Mesenchymal stem cell (in vitro differentiated cells and primary cell): ENCODE measurements around the gene ACY1.

ENCODE experiments used
- DNase-seq: peaks from one replicate; pipeline ENCODE4 v3.0.0-alpha.2; 2013
- H2AFZ ChIP-seq: one replicate; pipeline ENCODE4 v1.6.1; 2013; ENCODE audit warnings: low read depth, mild to moderate bottlenecking, control low read depth, inconsistent platforms, low read length, moderate library complexity
- H2AK5ac ChIP-seq: 2 replicates; pipeline ENCODE4 v1.6.1; 2013; ENCODE audit warnings: low read length, moderate library complexity, mild to moderate bottlenecking, inconsistent platforms; ENCODE audit not compliant: severe bottlenecking
- H2BK120ac ChIP-seq: one replicate; pipeline ENCODE4 v1.6.1; 2013; ENCODE audit warnings: low read depth, mild to moderate bottlenecking, inconsistent platforms, low read length, moderate library complexity
- H2BK12ac ChIP-seq, 2 experiments: one replicate each; pipeline ENCODE4 v1.6.1; 2013; ENCODE audit warnings: inconsistent platforms in 2 of 2, low read length in 2 of 2, mild to moderate bottlenecking in 2 of 2, moderate library complexity in 2 of 2, control low read depth in 1 of 2
- H2BK15ac ChIP-seq: one replicate; pipeline ENCODE4 v1.6.1; 2013; ENCODE audit warnings: mild to moderate bottlenecking, low read depth, inconsistent platforms; ENCODE audit not compliant: poor library complexity, severe bottlenecking
- H2BK5ac ChIP-seq: 2 replicates; pipeline ENCODE4 v1.6.1; 2013; ENCODE audit warnings: low read depth, mild to moderate bottlenecking, low read length, control low read depth, inconsistent platforms; ENCODE audit not compliant: poor library complexity, severe bottlenecking
- H3K14ac ChIP-seq, 2 experiments: one replicate each; pipeline ENCODE4 v1.6.1; 2013; ENCODE audit warnings: inconsistent platforms in 2 of 2, low read length in 2 of 2, control low read depth in 1 of 2, mild to moderate bottlenecking in 1 of 2, moderate library complexity in 1 of 2
- H3K18ac ChIP-seq, 2 experiments: one replicate each; pipeline ENCODE4 v1.6.1; 2013; ENCODE audit warnings: inconsistent platforms in 2 of 2, low read length in 2 of 2, control low read depth in 1 of 2, low read depth in 1 of 2, mild to moderate bottlenecking in 1 of 2
- H3K23ac ChIP-seq, 2 experiments: one replicate each; pipeline ENCODE4 v1.6.1; 2013; ENCODE audit warnings: inconsistent platforms in 2 of 2, low read length in 2 of 2, mild to moderate bottlenecking in 2 of 2, moderate library complexity in 2 of 2, control low read depth in 1 of 2
- H3K27ac ChIP-seq: 2 replicates; pipeline ENCODE4 v1.5.1; 2013; ENCODE audit warnings: mild to moderate bottlenecking, moderate library complexity, low read length, control low read depth, inconsistent platforms; ENCODE audit not compliant: poor library complexity, severe bottlenecking
- H3K27me3 ChIP-seq, 2 experiments: 2 replicates each; pipeline versions ENCODE4 v1.6.1 to v1.7.0; 2013; ENCODE audit warnings: low read length in 2 of 2, mild to moderate bottlenecking in 2 of 2, moderate library complexity in 2 of 2, control low read depth in 1 of 2, inconsistent platforms in 1 of 2; ENCODE audit not compliant: control insufficient read depth in 1 of 2, insufficient read depth in 1 of 2
- H3K36me3 ChIP-seq, 2 experiments: 2 replicates each; pipeline versions ENCODE4 v1.6.1 to v1.7.0; 2013; ENCODE audit warnings: low read length in 2 of 2, control low read depth in 1 of 2, inconsistent platforms in 1 of 2, low read depth in 1 of 2, mild to moderate bottlenecking in 1 of 2; ENCODE audit not compliant: insufficient read depth in 2 of 2, control insufficient read depth in 1 of 2
- H3K4ac ChIP-seq, 2 experiments: one replicate each; pipeline ENCODE4 v1.6.1; 2013; ENCODE audit warnings: inconsistent platforms in 2 of 2, low read length in 2 of 2, mild to moderate bottlenecking in 2 of 2, moderate library complexity in 2 of 2, control low read depth in 1 of 2, low read depth in 1 of 2
- H3K4me1 ChIP-seq: 2 replicates; pipeline ENCODE4 v1.6.1; 2013; ENCODE audit warnings: low read depth, low read length, control low read depth; ENCODE audit not compliant: control insufficient read depth, insufficient read depth
- H3K4me2 ChIP-seq: 2 replicates; pipeline ENCODE4 v1.6.1; 2013; ENCODE audit warnings: low read length, mild to moderate bottlenecking, inconsistent platforms; ENCODE audit not compliant: poor library complexity, severe bottlenecking
- H3K4me3 ChIP-seq, 2 experiments: 2 replicates each; pipeline versions ENCODE4 v1.5.1 to v1.7.0; 2013; ENCODE audit warnings: low read length in 2 of 2, mild to moderate bottlenecking in 2 of 2, control low read depth in 1 of 2, low read depth in 1 of 2; ENCODE audit not compliant: insufficient read depth in 1 of 2
- H3K79me1 ChIP-seq: replicated peaks from 2 replicates; pipeline ENCODE4 v1.6.1; 2013; ENCODE audit warnings: mild to moderate bottlenecking, control low read depth, low read length, inconsistent platforms; ENCODE audit not compliant: poor library complexity, severe bottlenecking
- H3K9ac ChIP-seq: 2 replicates; pipeline ENCODE4 v1.7.0; 2013; ENCODE audit warnings: mild to moderate bottlenecking, low read length, moderate library complexity
- H3K9me3 ChIP-seq: 2 replicates; pipeline ENCODE4 v1.7.0; 2013; ENCODE audit warnings: mild to moderate bottlenecking, low read length; ENCODE audit not compliant: control insufficient read depth
- H4K8ac ChIP-seq: one replicate; pipeline ENCODE4 v1.6.1; 2013; ENCODE audit warnings: inconsistent platforms, mild to moderate bottlenecking, low read length, moderate library complexity
- H4K91ac ChIP-seq: one replicate; pipeline ENCODE4 v1.6.1; 2013; ENCODE audit warnings: mild to moderate bottlenecking, low read length, inconsistent platforms
- WGBS: methylation state at CpG from one replicate; pipeline ENCODE4 v1.1.7; 2013; ENCODE audit warnings: mixed read lengths; 5-methylcytosine and 5-hydroxymethylcytosine counted together

Gene ACY1

GRCh38 chr3:51998774-51999173, 15.4 kb downstream of the ACY1 start:
- Histone ChIP-seq H2BK120ac (no peak overlapping the region), H3K79me1 (peaks cover 2% of the 10 kb centered on the region), H3K4me2 (no peak overlapping the region), H3K4me1 (peaks cover 14% of the 10 kb centered on the region), H3K14ac (no peak overlapping the region), H2BK12ac (no peak overlapping the region), H4K91ac (no peak overlapping the region), H2AK5ac (peak overlapping the region; percentile 55), H3K4ac (no peak overlapping the region), H4K8ac (no peak overlapping the region), H3K36me3 (peaks cover 10 to 16% of the 10 kb centered on the region in 2 experiments), H3K18ac (no peak overlapping the region), H3K27ac (no peak overlapping the region), H3K9ac (no peak overlapping the region), H2AFZ (no peak overlapping the region), H3K4me3 (no peak overlapping the region), H3K23ac (peak overlapping the region in 1 of 2 experiments; percentile 53), H3K9me3 (no peaks in the 10 kb centered on the region), H2BK5ac (no peak overlapping the region), H2BK15ac (no peak overlapping the region), H3K27me3 (peaks cover 0 to 19% of the 10 kb centered on the region in 2 experiments)
- no peak for DNase-seq
- WGBS, result 96% methylated on average over 7 of the region's 7 CpGs

- no peak overlapping the region for H3K4ac ChIP-seq
- no peak overlapping the region for H2AFZ ChIP-seq
- H4K91ac ChIP-seq, result no peak overlapping the region
- H3K4me3 ChIP-seq, result no peak overlapping the region
- H3K9ac ChIP-seq, result peak overlapping the region; percentile 12
- no peaks in the 10 kb centered on the region for H3K9me3 ChIP-seq
- H3K18ac ChIP-seq, result no peak overlapping the region
- H2BK12ac ChIP-seq, result no peak overlapping the region
- no peak for DNase-seq
- H3K14ac ChIP-seq, result no peak overlapping the region
- peaks cover 5% of the 10 kb centered on the region for H3K4me1 ChIP-seq
- H2AK5ac ChIP-seq, result no peak overlapping the region
- WGBS, result 82% methylated on average over 2 of the region's 2 CpGs
- H3K4me2 ChIP-seq, result no peak overlapping the region
- no peak overlapping the region for H2BK15ac ChIP-seq
- no peak overlapping the region for H2BK5ac ChIP-seq
- H4K8ac ChIP-seq, result no peak overlapping the region
- H3K27me3 ChIP-seq, result peaks cover 0 to 27% of the 10 kb centered on the region in 2 experiments
- no peak overlapping the region for H3K23ac ChIP-seq
- H3K36me3 ChIP-seq, result peaks cover 0 to 5% of the 10 kb centered on the region in 2 experiments
- no peaks in the 10 kb centered on the region for H3K79me1 ChIP-seq
- H2BK120ac ChIP-seq, result no peak overlapping the region
- H3K27ac ChIP-seq, result no peak overlapping the region
These were observed 16.5 kb downstream of the ACY1 start for GRCh38 chr3:51999846-52000245.

DNA sequence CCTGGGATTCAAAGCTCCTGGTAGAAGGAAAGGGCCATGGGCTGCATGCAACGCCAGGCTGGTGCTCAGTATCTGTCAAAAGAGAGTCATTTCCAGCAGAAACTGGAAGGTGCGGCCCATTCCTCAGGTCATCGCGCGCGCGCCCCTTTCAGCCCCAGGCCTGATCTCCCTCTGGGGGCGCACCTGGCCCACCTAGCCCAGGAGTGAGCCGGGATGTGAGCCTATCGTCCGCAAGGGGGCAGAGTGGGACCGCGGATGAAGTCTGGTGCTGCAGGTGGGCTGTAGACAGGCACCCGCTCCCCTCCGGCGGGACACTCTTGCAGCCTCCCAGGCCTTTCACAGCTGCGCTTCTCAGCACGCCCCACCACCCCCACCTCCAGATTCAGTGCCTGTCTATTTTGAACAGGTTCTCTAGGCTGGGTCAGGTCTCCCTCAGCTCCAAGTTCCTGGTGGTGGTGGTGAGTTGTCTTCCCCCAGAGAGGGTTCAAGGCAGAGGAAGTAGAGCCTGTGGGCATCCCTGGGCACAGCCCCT, 18.2 kb downstream of the ACY1 start:
- Histone ChIP-seq H3K9me3 (no peaks in the 10 kb centered on the region), H2BK12ac (no peak overlapping the region), H3K27me3 (peaks cover 0 to 27% of the 10 kb centered on the region in 2 experiments), H2BK120ac (no peak overlapping the region), H3K4ac (no peak overlapping the region), H3K14ac (no peak overlapping the region), H3K79me1 (no peaks in the 10 kb centered on the region), H2BK5ac (no peak overlapping the region), H3K18ac (no peak overlapping the region), H4K91ac (no peak overlapping the region), H2AFZ (no peak overlapping the region), H4K8ac (no peak overlapping the region), H2BK15ac (no peak overlapping the region), H3K36me3 (no peaks in the 10 kb centered on the region), H2AK5ac (no peak overlapping the region), H3K4me1 (peaks cover 20% of the 10 kb centered on the region), H3K9ac (no peak overlapping the region), H3K27ac (no peak overlapping the region), H3K4me3 (no peak overlapping the region), H3K23ac (no peak overlapping the region), H3K4me2 (no peak overlapping the region)
- 2% methylated on average over 12 of the region's 18 CpGs for WGBS
- DNase-seq, result peak; percentile 67

GRCh38 chr3:52002748-52003147, 19.4 kb downstream of the ACY1 start:
- H2BK120ac ChIP-seq, result no peak overlapping the region
- no peak overlapping the region for H2BK12ac ChIP-seq
- H3K9me3 ChIP-seq, result no peaks in the 10 kb centered on the region
- H3K79me1 ChIP-seq, result no peaks in the 10 kb centered on the region
- no peak overlapping the region for H3K4me3 ChIP-seq
- H3K4me2 ChIP-seq, result no peak overlapping the region
- no peak for DNase-seq
- H2BK15ac ChIP-seq, result no peak overlapping the region
- no peak overlapping the region for H3K9ac ChIP-seq
- H2BK5ac ChIP-seq, result no peak overlapping the region
- no peak overlapping the region for H3K4ac ChIP-seq
- WGBS, result 56% methylated on average over 5 of the region's 6 CpGs
- H4K91ac ChIP-seq, result no peak overlapping the region
- no peak overlapping the region for H3K18ac ChIP-seq
- no peaks in the 10 kb centered on the region for H3K36me3 ChIP-seq
- H3K27me3 ChIP-seq, result peaks cover 0 to 32% of the 10 kb centered on the region in 2 experiments
- peaks cover 20% of the 10 kb centered on the region for H3K4me1 ChIP-seq
- no peak overlapping the region for H3K14ac ChIP-seq
- H3K27ac ChIP-seq, result no peak overlapping the region
- H2AK5ac ChIP-seq, result no peak overlapping the region
- H2AFZ ChIP-seq, result no peak overlapping the region
- H3K23ac ChIP-seq, result no peak overlapping the region
- H4K8ac ChIP-seq, result no peak overlapping the region
